CD4-positive, alpha-beta memory T cell (primary cell): ENCODE measurements around the gene ETV7. TPM values are rescaled to one million over a fixed set of nuclear protein-coding genes. Genes with fewer than 3 reads are reported as not detected.

Source experiments
- CTCF ChIA-PET: fragments of 350-600 bp; sonication (Branson Sonifier 250); formaldehyde crosslinking; loops from one replicate; lab custom pipeline; 2021; ENCODE audit warnings: inconsistent platforms; ENCODE audit not compliant: partially characterized antibody; lab: Charles Lee
- POLR2A ChIA-PET: fragments of 350-600 bp; sonication (Branson Sonifier 250); formaldehyde crosslinking; loops from one replicate; lab custom pipeline; 2021; ENCODE audit not compliant: partially characterized antibody; lab: Charles Lee
- DNase-seq, 5 donors: peaks; one replicate each; pipeline versions ENCODE4 v3.0.0 to v3.0.0-alpha.2; 2020 to 2022; ENCODE audit warnings: mixed read lengths in 1 of 5
- H3K27ac ChIP-seq: one replicate; pipeline ENCODE4 v1.7.0; 2013; ENCODE audit warnings: low read depth, low read length
- H3K27me3 ChIP-seq: 2 replicates; pipeline ENCODE4 v1.7.0; 2013; ENCODE audit warnings: mild to moderate bottlenecking, low read length, moderate library complexity; ENCODE audit not compliant: insufficient read depth
- H3K36me3 ChIP-seq: 2 replicates; pipeline ENCODE4 v1.7.0; 2013; ENCODE audit warnings: mild to moderate bottlenecking, low read length, moderate library complexity; ENCODE audit not compliant: insufficient read depth
- H3K4me1 ChIP-seq: 2 replicates; pipeline ENCODE4 v1.7.0; 2013; ENCODE audit warnings: mild to moderate bottlenecking, low read length, moderate library complexity; ENCODE audit not compliant: insufficient read depth
- H3K4me3 ChIP-seq, 2 donors: one replicate each; pipeline ENCODE4 v1.7.0; 2013; ENCODE audit warnings: low read length in 2 of 2, mild to moderate bottlenecking in 1 of 2
- H3K9me3 ChIP-seq, 2 donors: one replicate each; pipeline ENCODE4 v1.7.0; 2013; ENCODE audit warnings: low read length in 2 of 2, control low read depth in 1 of 2; ENCODE audit not compliant: control insufficient read depth in 1 of 2
- H3K27ac Mint-ChIP-seq, 7 donors: one replicate each; pipeline ENCODE4 v1.8.0; 2020 to 2021; ENCODE audit warnings: mixed read lengths in 7 of 7, mild to moderate bottlenecking in 6 of 7, inconsistent platforms in 3 of 7, moderate library complexity in 3 of 7
- H3K27me3 Mint-ChIP-seq, 2 donors: one replicate each; pipeline ENCODE4 v1.8.0; 2020 to 2021; ENCODE audit warnings: mixed read lengths in 2 of 2
- H3K36me3 Mint-ChIP-seq, 2 donors: one replicate each; pipeline ENCODE4 v1.8.0; 2020 to 2021; ENCODE audit warnings: mixed read lengths in 2 of 2, inconsistent platforms in 1 of 2, mild to moderate bottlenecking in 1 of 2
- H3K4me1 Mint-ChIP-seq, 4 donors: one replicate each; pipeline ENCODE4 v1.8.0; 2020 to 2021; ENCODE audit warnings: mixed read lengths in 4 of 4, mild to moderate bottlenecking in 1 of 4
- H3K4me3 Mint-ChIP-seq, 8 donors: one replicate each; pipeline ENCODE4 v1.8.0; 2020 to 2021; ENCODE audit warnings: mixed read lengths in 8 of 8, mild to moderate bottlenecking in 7 of 8, moderate library complexity in 6 of 8, inconsistent platforms in 3 of 8
- H3K9me3 Mint-ChIP-seq, 8 donors: one replicate each; pipeline ENCODE4 v1.8.0; 2020 to 2021; ENCODE audit warnings: mixed read lengths in 8 of 8, mild to moderate bottlenecking in 5 of 8, inconsistent platforms in 3 of 8, moderate library complexity in 1 of 8
- intact Hi-C: fragments of 100-400 bp; cut with micrococcal nuclease; formaldehyde crosslinking; loops from one replicate; pipeline ENCODE4 v1.15.1; 2023
- polyA plus RNA-seq, 2 donors: library from polyadenylated mRNA; unstranded; fragments of 300-500 nt; fragmentation: Illumina TruSeq; gene quantifications; one replicate each; pipeline ENCODE4 v1.2.3, GENCODE V29; 2021
- total RNA-seq, 2 experiments: library from RNA; stranded (reverse); gene quantifications; one replicate each; pipeline ENCODE4 v1.2.3, GENCODE V29; 2021

ETV7 gene
- total and polyA plus RNA-seq, 4 experiments from 2014 or later, result 0.67 to 5.4 (median 3.2) TPM

- no peak for DNase-seq
- H3K4me3 Mint-ChIP-seq, result no peak overlapping the region
- peaks cover 0 to 4% of the 10 kb centered on the region in 2 donors for H3K27me3 Mint-ChIP-seq
- no peaks in the 10 kb centered on the region for H3K4me1 Mint-ChIP-seq
- Histone ChIP-seq H3K9me3 (no peaks in the 10 kb centered on the region), H3K27me3 (no peaks in the 10 kb centered on the region), H3K4me1 (no peaks in the 10 kb centered on the region), H3K36me3 (no peaks in the 10 kb centered on the region), H3K4me3 (no peak overlapping the region), H3K27ac (no peak overlapping the region)
- intact Hi-C loops, result no loop called here
- no peaks in the 10 kb centered on the region for H3K36me3 Mint-ChIP-seq
- no peak overlapping the region for H3K27ac Mint-ChIP-seq
- ChIA-PET POLR2A (no interaction called here), CTCF (interaction anchor here (1.4 to 4.8 kb wide), 2 partner anchors 10 to 13 kb away, joined by 3 to 24 read pairs; no protein-coding TSS in a partner anchor)
- peaks cover 0 to 6% (median 2%) of the 10 kb centered on the region in 8 donors for H3K9me3 Mint-ChIP-seq
Observed at GRCh38 chr6:36350681-36351571, 36.5 kb downstream of the ETV7 start.

DNA sequence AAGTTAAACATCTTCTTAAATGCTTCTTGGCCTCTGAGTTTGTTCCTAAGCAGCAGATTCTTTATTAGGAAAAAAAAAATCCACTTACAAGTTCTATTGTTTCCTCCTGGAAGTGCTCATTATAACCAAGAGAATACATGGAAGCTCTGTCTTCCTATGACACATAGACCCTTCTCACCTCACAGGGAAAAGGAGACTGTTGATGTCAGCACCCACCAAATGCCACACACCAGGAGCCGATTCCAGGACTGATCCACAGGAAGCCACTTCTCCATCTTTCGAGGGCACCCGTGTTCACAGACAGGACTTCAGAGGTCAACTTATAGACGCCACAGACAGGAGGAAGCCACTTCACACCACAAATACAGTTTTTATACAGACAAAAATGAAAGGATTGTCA, 37.4 kb downstream of the ETV7 start:
- ChIA-PET POLR2A (no interaction called here), CTCF (interaction anchor here (4.8 kb wide), 1 partner anchor 9 kb away, joined by 24 read pairs; no protein-coding TSS in a partner anchor)
- Mint-ChIP-seq H3K9me3 (peaks cover 0 to 6% (median 2%) of the 10 kb centered on the region in 8 donors), H3K36me3 (no peaks in the 10 kb centered on the region), H3K4me3 (no peak overlapping the region), H3K27me3 (peaks cover 0 to 2% of the 10 kb centered on the region in 2 donors), H3K4me1 (no peaks in the 10 kb centered on the region), H3K27ac (no peak overlapping the region)
- intact Hi-C loops, result no loop called here
- Histone ChIP-seq H3K4me3 (no peak overlapping the region), H3K36me3 (no peaks in the 10 kb centered on the region), H3K27me3 (no peaks in the 10 kb centered on the region), H3K27ac (no peak overlapping the region), H3K4me1 (no peaks in the 10 kb centered on the region), H3K9me3 (no peaks in the 10 kb centered on the region)
- no peak for DNase-seq

- Mint-ChIP-seq H3K36me3 (no peaks in the 10 kb centered on the region), H3K27me3 (peaks cover 0 to 3% of the 10 kb centered on the region in 2 donors), H3K27ac (peak overlapping the region in 1 of 7 donors; percentile 13), H3K9me3 (peaks cover 0 to 6% (median 2%) of the 10 kb centered on the region in 8 donors), H3K4me3 (no peak overlapping the region), H3K4me1 (no peaks in the 10 kb centered on the region)
- DNase-seq, result peak in 3 of 5 donors; percentile 11 to 47 (median 14)
- Histone ChIP-seq H3K27me3 (no peaks in the 10 kb centered on the region), H3K4me1 (no peaks in the 10 kb centered on the region), H3K36me3 (no peaks in the 10 kb centered on the region), H3K9me3 (no peaks in the 10 kb centered on the region), H3K27ac (no peak overlapping the region), H3K4me3 (no peak overlapping the region)
- intact Hi-C loops, result no loop called here
- ChIA-PET CTCF (interaction anchor here (0.5 to 1.2 kb wide), 2 partner anchors 8 to 12 kb away, joined by 3 read pairs; no protein-coding TSS in a partner anchor), POLR2A (no interaction called here)
Observed at GRCh38 chr6:36349240-36349639, 38.2 kb downstream of the ETV7 start.

DNA sequence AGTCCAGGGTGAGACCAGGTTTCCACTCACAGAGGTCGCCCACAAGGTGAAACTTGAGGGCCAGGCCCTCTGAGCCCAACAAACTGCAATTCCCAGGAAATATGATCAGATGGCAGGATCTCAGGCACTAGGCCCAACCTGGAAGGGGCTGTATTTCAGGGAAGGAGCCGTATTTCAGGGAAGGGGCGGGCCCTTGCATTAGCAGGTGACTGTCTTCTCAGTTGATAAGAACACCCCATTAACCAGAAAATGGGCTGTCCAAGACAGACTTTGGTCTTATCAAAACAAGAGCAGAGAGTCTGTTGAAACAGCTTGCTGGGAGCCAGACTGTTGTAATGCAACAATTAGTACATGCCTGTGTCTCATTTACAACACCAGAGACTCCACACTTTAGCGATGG, 39.8 kb downstream of the ETV7 start:
- POLR2A ChIA-PET, result no interaction called here

GRCh38 chr6:36346486-36347273, 40.8 kb downstream of the ETV7 start:
- Mint-ChIP-seq H3K36me3 (no peaks in the 10 kb centered on the region), H3K9me3 (no peaks in the 10 kb centered on the region), H3K27ac (no peak overlapping the region), H3K4me1 (no peaks in the 10 kb centered on the region), H3K27me3 (peaks cover 1% of the 10 kb centered on the region in 2 donors), H3K4me3 (no peak overlapping the region)
- intact Hi-C loops, result no loop called here
- H3K27me3 ChIP-seq, result no peaks in the 10 kb centered on the region
- CTCF ChIA-PET, result interaction anchor here (0.6 to 1.5 kb wide), 3 partner anchors 12 to 41 kb away, joined by 3 to 5 read pairs (median 4); no protein-coding TSS in a partner anchor
- no peak for DNase-seq
- POLR2A ChIA-PET, result interaction anchor here (0.6 kb wide), 1 partner anchor 474 kb away, joined by 5 read pairs; no protein-coding TSS in a partner anchor
- no peaks in the 10 kb centered on the region for H3K36me3 ChIP-seq
- H3K27ac ChIP-seq, result no peak overlapping the region
- no peaks in the 10 kb centered on the region for H3K9me3 ChIP-seq
- no peaks in the 10 kb centered on the region for H3K4me1 ChIP-seq
- no peak overlapping the region for H3K4me3 ChIP-seq

More for the DNA sequence above, 39.8 kb downstream of the ETV7 start:
- Mint-ChIP-seq H3K4me1 (no peaks in the 10 kb centered on the region), H3K4me3 (no peak overlapping the region), H3K9me3 (peaks cover 0 to 2% (median 0%) of the 10 kb centered on the region in 8 donors), H3K36me3 (no peaks in the 10 kb centered on the region), H3K27me3 (peaks cover 0 to 1% of the 10 kb centered on the region in 2 donors), H3K27ac (no peak overlapping the region)
- Histone ChIP-seq H3K9me3 (no peaks in the 10 kb centered on the region), H3K4me3 (no peak overlapping the region), H3K27me3 (no peaks in the 10 kb centered on the region), H3K36me3 (no peaks in the 10 kb centered on the region), H3K27ac (no peak overlapping the region), H3K4me1 (no peaks in the 10 kb centered on the region)
- DNase-seq, result no peak
- CTCF ChIA-PET, result interaction anchor here (1.5 kb wide), 1 partner anchor 11 kb away, joined by 5 read pairs; no protein-coding TSS in a partner anchor
- intact Hi-C loops, result no loop called here

- H3K4me3 ChIP-seq, result no peak overlapping the region
- no peaks in the 10 kb centered on the region for H3K9me3 ChIP-seq
- no peak for DNase-seq
- H3K9me3 Mint-ChIP-seq, result no peaks in the 10 kb centered on the region
- intact Hi-C loops, result no loop called here
- peaks cover 1 to 2% (median 1%) of the 10 kb centered on the region in 4 donors for H3K4me1 Mint-ChIP-seq
- peaks cover 3% of the 10 kb centered on the region in 2 donors for H3K27me3 Mint-ChIP-seq
- no peaks in the 10 kb centered on the region for H3K36me3 Mint-ChIP-seq
- no peaks in the 10 kb centered on the region for H3K36me3 ChIP-seq
- no peaks in the 10 kb centered on the region for H3K27me3 ChIP-seq
- ChIA-PET CTCF (interaction anchor here (0.6 to 1.3 kb wide), 2 partner anchors 14 to 40 kb away, joined by 3 to 4 read pairs; no protein-coding TSS in a partner anchor), POLR2A (interaction anchor here (0.6 kb wide), 1 partner anchor 473 kb away, joined by 5 read pairs; no protein-coding TSS in a partner anchor)
- H3K27ac Mint-ChIP-seq, result no peak overlapping the region
- H3K27ac ChIP-seq, result no peak overlapping the region
- peaks cover 2% of the 10 kb centered on the region for H3K4me1 ChIP-seq
- no peak overlapping the region for H3K4me3 Mint-ChIP-seq
Observed at GRCh38 chr6:36345681-36346466, 41.6 kb downstream of the ETV7 start.
